H1 (cell line): Measurements from ENCODE around the gene OSBPL2. TPM values are rescaled to one million over a fixed set of nuclear protein-coding genes. Genes with fewer than 3 reads are reported as not detected.

ENCODE experiments used
- CTCF ChIA-PET: fragments of 300-600 bp; sonication (Branson Sonifier 250); formaldehyde crosslinking; loops from one replicate; lab custom pipeline; 2021; ENCODE audit not compliant: partially characterized antibody; lab: Charles Lee
- POLR2A ChIA-PET: fragments of 300-600 bp; sonication (Branson Sonifier 250); formaldehyde crosslinking; loops from one replicate; lab custom pipeline; 2021; ENCODE audit warnings: inconsistent platforms; ENCODE audit not compliant: partially characterized antibody; lab: Charles Lee
- DNase-seq, 2 experiments: peaks; one replicate each; pipeline versions ENCODE4 v3.0.0 to v3.0.0-alpha.2; 2010 to 2022; ENCODE audit warnings: low spot score in 2 of 2, low read depth in 1 of 2, mixed read lengths in 1 of 2
- FAIRE-seq: peaks from 2 replicates; lab custom pipeline; 2011; peaks lifted over from hg19 to GRCh38; lab: Jason Lieb, UNC
- H2AFZ ChIP-seq: 2 replicates; pipeline ENCODE4 v1.8.1; 2012; ENCODE audit warnings: low read length, inconsistent platforms
- H2AK5ac ChIP-seq: 2 replicates; pipeline ENCODE4 v1.6.1; 2013; ENCODE audit warnings: low read depth, low read length
- H2BK120ac ChIP-seq: replicated peaks from 2 replicates; pipeline ENCODE3; 2013; ENCODE audit warnings: low read depth, low read length, inconsistent platforms
- H2BK12ac ChIP-seq: 2 replicates; pipeline ENCODE4 v1.6.1; 2013; ENCODE audit warnings: low read depth, low read length
- H2BK15ac ChIP-seq: 2 replicates; pipeline ENCODE4 v1.6.1; 2013; ENCODE audit warnings: low read length
- H2BK20ac ChIP-seq: 2 replicates; pipeline ENCODE4 v1.6.1; 2013; ENCODE audit warnings: low read length
- H2BK5ac ChIP-seq: 2 replicates; pipeline ENCODE4 v1.6.1; 2013; ENCODE audit warnings: low read depth, low read length
- H3K14ac ChIP-seq: 2 replicates; pipeline ENCODE4 v1.6.1; 2013; ENCODE audit warnings: inconsistent platforms; ENCODE audit not compliant: insufficient read length
- H3K18ac ChIP-seq: 2 replicates; pipeline ENCODE4 v1.6.1; 2013; ENCODE audit warnings: low read length; ENCODE audit errors: extremely low read depth
- H3K23ac ChIP-seq: 2 replicates; pipeline ENCODE4 v1.6.1; 2013; ENCODE audit warnings: inconsistent platforms; ENCODE audit not compliant: insufficient read length
- H3K23me2 ChIP-seq: 2 replicates; pipeline ENCODE4 v1.6.1; 2013; ENCODE audit warnings: low read depth, low read length
- H3K27ac ChIP-seq: 2 replicates; pipeline ENCODE4 v1.6.1; 2011; ENCODE audit warnings: low read depth, low read length, inconsistent platforms
- H3K27me3 ChIP-seq, 4 experiments: replicated peaks in 1 of 4; 1 replicate in 1 of 4; 2 replicates in 3 of 4; pipeline versions ENCODE4 v1.6.1 to v1.8.1; 2011 to 2013; ENCODE audit warnings: low read length in 3 of 4, mild to moderate bottlenecking in 3 of 4, inconsistent platforms in 2 of 4, mixed read lengths in 2 of 4, moderate library complexity in 1 of 4; ENCODE audit not compliant: control insufficient read depth in 3 of 4, insufficient read depth in 3 of 4; ENCODE audit errors: extremely low read depth in 1 of 4
- H3K36me3 ChIP-seq, 4 experiments: 2 replicates each; pipeline versions ENCODE4 v1.6.1 to v1.8.1; 2011 to 2013; ENCODE audit warnings: mild to moderate bottlenecking in 4 of 4, low read length in 3 of 4, moderate library complexity in 2 of 4, control low read depth in 1 of 4, inconsistent platforms in 1 of 4; ENCODE audit not compliant: insufficient read depth in 4 of 4, control insufficient read depth in 2 of 4
- H3K4ac ChIP-seq: replicated peaks from 2 replicates; pipeline ENCODE3; 2013; ENCODE audit warnings: low read length, low read depth, mixed read lengths, inconsistent platforms; ENCODE audit not compliant: insufficient read length
- H3K4me1 ChIP-seq, 4 experiments: replicated peaks in 1 of 4; 1 replicate in 1 of 4; 2 replicates in 3 of 4; pipeline versions ENCODE4 v1.6.1 to v1.8.1; 2011 to 2013; ENCODE audit warnings: low read length in 3 of 4, inconsistent platforms in 2 of 4, mixed read lengths in 1 of 4; ENCODE audit not compliant: insufficient read depth in 4 of 4, control insufficient read depth in 3 of 4
- H3K4me2 ChIP-seq, 2 experiments: 2 replicates each; pipeline versions ENCODE4 v1.6.1 to v1.8.1; 2011 to 2013; ENCODE audit warnings: low read depth in 2 of 2, low read length in 2 of 2, control low read depth in 1 of 2, inconsistent platforms in 1 of 2, mild to moderate bottlenecking in 1 of 2; ENCODE audit not compliant: insufficient read depth in 1 of 2
- H3K4me3 ChIP-seq, 4 experiments: fragments of 200-600, 300-600 bp in 1 of 4; sonication (generic), shearing (Covaris generic), sonication (Bioruptor Twin) in 1 of 4; 2 replicates each; pipeline versions ENCODE4 v1.5.1 to v1.8.1; 2011 to 2016; ENCODE audit warnings: low read length in 4 of 4, low read depth in 3 of 4, control low read depth in 2 of 4, inconsistent platforms in 2 of 4, mild to moderate bottlenecking in 2 of 4, mixed read lengths in 1 of 4, moderate library complexity in 1 of 4; ENCODE audit not compliant: insufficient read depth in 2 of 4; ENCODE audit errors: extremely low read depth in 1 of 4
- H3K56ac ChIP-seq: replicated peaks from 2 replicates; pipeline ENCODE3; 2013; ENCODE audit warnings: low read depth, mild to moderate bottlenecking, mixed read lengths, low read length, inconsistent platforms; ENCODE audit not compliant: insufficient read length
- H3K79me1 ChIP-seq: 2 replicates; pipeline ENCODE4 v1.6.1; 2013; ENCODE audit warnings: low read depth, low read length, control low read depth
- H3K79me2 ChIP-seq, 2 experiments: 2 replicates each; pipeline versions ENCODE4 v1.6.1 to v1.8.1; 2012 to 2013; ENCODE audit warnings: low read length in 2 of 2, mild to moderate bottlenecking in 2 of 2, inconsistent platforms in 1 of 2; ENCODE audit not compliant: insufficient read depth in 2 of 2, control insufficient read depth in 1 of 2
- H3K9ac ChIP-seq, 4 experiments: replicated peaks in 1 of 4; 1 replicate in 1 of 4; 2 replicates in 3 of 4; pipeline versions ENCODE4 v1.6.1 to v1.8.1; 2011 to 2013; ENCODE audit warnings: low read depth in 3 of 4, low read length in 3 of 4, control low read depth in 2 of 4, mild to moderate bottlenecking in 2 of 4, moderate library complexity in 2 of 4, inconsistent platforms in 1 of 4; ENCODE audit errors: extremely low read depth in 1 of 4
- H3K9me3 ChIP-seq, 2 experiments: 2 replicates each; pipeline versions ENCODE4 v1.6.1 to v1.8.1; 2012 to 2013; ENCODE audit warnings: mild to moderate bottlenecking in 2 of 2, moderate library complexity in 2 of 2, control low read depth in 1 of 2, inconsistent platforms in 1 of 2, low read depth in 1 of 2, low read length in 1 of 2, mixed read lengths in 1 of 2; ENCODE audit not compliant: insufficient read depth in 2 of 2
- H4K20me1 ChIP-seq, 2 experiments: replicated peaks in 1 of 2; 2 replicates each; pipeline versions ENCODE3 to v1.8.1; 2011 to 2013; ENCODE audit warnings: inconsistent platforms in 2 of 2, low read length in 2 of 2, mild to moderate bottlenecking in 1 of 2; ENCODE audit not compliant: insufficient read depth in 2 of 2, control insufficient read depth in 1 of 2
- H4K5ac ChIP-seq: 2 replicates; pipeline ENCODE4 v1.6.1; 2013; ENCODE audit warnings: low read length, low read depth, mixed read lengths, inconsistent platforms; ENCODE audit not compliant: insufficient read length
- H4K8ac ChIP-seq: 2 replicates; pipeline ENCODE4 v1.8.0; 2013; ENCODE audit warnings: mild to moderate bottlenecking, moderate library complexity, low read length, inconsistent platforms; ENCODE audit not compliant: insufficient read depth; ENCODE audit errors: extremely low read depth
- H4K91ac ChIP-seq: replicated peaks from 2 replicates; pipeline ENCODE3; 2013; ENCODE audit warnings: low read length, mixed read lengths, inconsistent platforms; ENCODE audit not compliant: insufficient read length
- ATF2 ChIP-seq: IDR thresholded peaks from 2 replicates; pipeline ENCODE4 v1.6.1; 2012; ENCODE audit warnings: low read length, inconsistent platforms
- CBX8 ChIP-seq: fragments of 300-800, 300-1000 bp; sonication (generic); IDR thresholded peaks from 2 replicates; pipeline ENCODE4 v1.7.1; 2016; ENCODE audit warnings: low read depth, low read length, borderline replicate concordance
- CHD2 ChIP-seq: IDR thresholded peaks from 2 replicates; pipeline ENCODE4 v1.6.1; 2012; ENCODE audit warnings: low read length, improper control_type of control experiment
- EP300 ChIP-seq, 2 experiments: IDR thresholded peaks; 1 replicate in 1 of 2; 2 replicates in 1 of 2; pipeline ENCODE4 v1.6.1; 2011 to 2012; ENCODE audit warnings: low read depth in 2 of 2, low read length in 2 of 2, mild to moderate bottlenecking in 2 of 2, borderline replicate concordance in 1 of 2, inconsistent platforms in 1 of 2, moderate library complexity in 1 of 2
- JUND ChIP-seq: IDR thresholded peaks from 2 replicates; pipeline ENCODE4 v1.6.1; 2011; ENCODE audit warnings: mild to moderate bottlenecking, improper control_type of control experiment, low read length
- RAD21 ChIP-seq, 2 experiments: IDR thresholded peaks in 1 of 2; conservative IDR thresholded peaks in 1 of 2; 2 replicates each; pipeline ENCODE4 v1.6.1; 2011; ENCODE audit warnings: low read depth in 2 of 2, low read length in 2 of 2, improper control_type of control experiment in 1 of 2, inconsistent platforms in 1 of 2, mild to moderate bottlenecking in 1 of 2, moderate library complexity in 1 of 2
- RNF2 ChIP-seq: fragments of 200-900, 300-1000 bp; sonication (generic); IDR thresholded peaks from 2 replicates; pipeline ENCODE4 v1.7.1; 2016; ENCODE audit warnings: borderline replicate concordance, low read depth, mild to moderate bottlenecking, antibody characterized with exemption, low read length; ENCODE audit not compliant: poor library complexity, severe bottlenecking; ENCODE audit errors: missing control alignments
- SP1 ChIP-seq: IDR thresholded peaks from 2 replicates; pipeline ENCODE4 v1.6.1; 2011; ENCODE audit warnings: low read depth, low read length
- TBP ChIP-seq: IDR thresholded peaks from 2 replicates; pipeline ENCODE4 v1.6.1; 2011; ENCODE audit warnings: low read depth, low read length, improper control_type of control experiment
- YY1 ChIP-seq: IDR thresholded peaks from 2 replicates; pipeline ENCODE4 v1.6.1; 2011; ENCODE audit warnings: low read depth, mild to moderate bottlenecking, low read length
- WGBS, 2 experiments: shearing (Covaris generic) in 1 of 2; methylation state at CpG; one replicate each; pipeline versions ENCODE4 v1.1.6 to v1.1.7; 2013 to 2015; ENCODE audit warnings: low lambda C conversion rate in 2 of 2, mixed read lengths in 2 of 2, inconsistent platforms in 1 of 2, low coverage in 1 of 2, missing lambda C conversion rate in 1 of 2; ENCODE audit not compliant: insufficient replicate concordance in 2 of 2, insufficient coverage in 1 of 2, insufficient read length in 1 of 2; ENCODE audit errors: extremely low coverage in 1 of 2, missing lambda C conversion rate in 1 of 2; 5-methylcytosine and 5-hydroxymethylcytosine counted together
- polyA plus RNA-seq, 7 experiments: library from polyadenylated mRNA; depleted of rRNA in 3 of 7; stranded (reverse) in 5 of 7; unstranded in 2 of 7; fragments of >200 nt in 5 of 7; fragments of 200-250 nt in 2 of 7; gene quantifications; 1 replicate in 5 of 7; 2 replicates in 1 of 7; 4 replicates in 1 of 7; pipeline versions ENCODE4 v1.2.1 to v1.2.3, GENCODE V29; 2011 to 2013; ENCODE audit warnings: missing spikeins in 2 of 7, mixed read lengths in 2 of 7
- total RNA-seq: library from RNA; stranded (reverse); fragmentation: NEBNext Ultra II Directional; extraction: Animal tissue kit (Norgen Biotek cat#: 25700); gene quantifications from 2 replicates; pipeline ENCODE4 v1.2.1, GENCODE V29; 2021
- TF ChIP-seq, protein P1 (sequence below): IDR thresholded peaks from 2 replicates; pipeline ENCODE4 v1.6.1; 2012; ENCODE audit warnings: inconsistent platforms

Gene OSBPL2
- total and polyA plus RNA-seq, 2 of the 8 experiments (the other 6 are each of a cell fraction or from before 2014, with no cell fraction given) = 11.7 to 42.4 TPM

GRCh38 chr20:62339647-62340062, 101.3 kb downstream of the OSBPL2 start:
- Histone ChIP-seq H3K4ac (no peak overlapping the region), H2BK15ac (no peak overlapping the region), H4K91ac (no peak overlapping the region), H3K4me2 (no peak overlapping the region), H3K4me1 (no peaks in the 10 kb centered on the region), H3K79me2 (peaks cover 0 to 2% of the 10 kb centered on the region in 2 experiments; a peak in 1 of 4 replicates), H3K4me3 (no peak overlapping the region), H4K8ac (no peak overlapping the region), H3K27ac (no peak overlapping the region), H3K27me3 (no peaks in the 10 kb centered on the region), H3K14ac (no peak overlapping the region), H2AFZ (no peak overlapping the region), H2BK120ac (no peak overlapping the region), H2AK5ac (no peak overlapping the region), H3K23me2 (no peaks in the 10 kb centered on the region), H3K56ac (no peak overlapping the region), H4K5ac (no peak overlapping the region), H3K79me1 (0 out of 2 replicates have a peak, but pooled peaks cover 3% of the 10 kb centered on the region), H2BK5ac (no peak overlapping the region), H3K9me3 (no peaks in the 10 kb centered on the region), H2BK12ac (no peak overlapping the region), H2BK20ac (no peak overlapping the region), H3K18ac (no peak overlapping the region), H3K9ac (no peak overlapping the region), H4K20me1 (peaks cover 0 to 26% of the 10 kb centered on the region in 2 experiments), H3K23ac (no peak overlapping the region), H3K36me3 (peaks cover 25 to 60% (median 49%) of the 10 kb centered on the region in 4 experiments)
- DNase-seq (no peak), FAIRE-seq (no peak)
- CTCF ChIA-PET = interaction anchor here (0.6 to 2.3 kb wide), 6 partner anchors 9 to 160 kb away, joined by 3 to 13 read pairs (median 6); no protein-coding TSS in a partner anchor
- POLR2A ChIA-PET = interaction anchor here (0.7 to 1.9 kb wide), 14 partner anchors 9 to 222 kb away, joined by 3 to 7 read pairs (median 4); partner anchors contain the start of genes ADRM1 and RPS21
- WGBS, 2 experiments = 96% methylated on average over 13 of the region's 14 CpGs; no CpG with 5 or more reads in 1 of the 2 experiments
- TF ChIP-seq YY1 (no peak), CBX8 (no peak), RNF2 (no peak), RAD21 (IDR thresholded peaks at IDR 0.05 in 1 of 2, conservative IDR thresholded peaks at IDR 0.05 in 1 of 2; ENCODE audit: low read depth in 2 of 2, low read length in 2 of 2) (no peak), TBP (no peak), EP300 (IDR thresholded peaks at IDR 0.05; ENCODE audit: borderline replicate concordance in 1 of 2, low read depth in 2 of 2, low read length in 2 of 2) (no peak), JUND (no peak), SP1 (no peak), ATF2 (no peak), CHD2 (no peak)
- TF ChIP-seq, protein P1, sequence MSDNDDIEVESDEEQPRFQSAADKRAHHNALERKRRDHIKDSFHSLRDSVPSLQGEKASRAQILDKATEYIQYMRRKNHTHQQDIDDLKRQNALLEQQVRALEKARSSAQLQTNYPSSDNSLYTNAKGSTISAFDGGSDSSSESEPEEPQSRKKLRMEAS = no peak
